Uterus (tissue), 2 donors: ENCODE results near the gene UNC45B.
"Not testable (repeated sequence)": the region's sequence is repeated elsewhere in the genome, so short reads cannot be mapped to it uniquely, and the experiment has no call there.

ENCODE experiments used
- CTCF ChIP-seq, 4 experiments: fragments of 200-600 bp in 2 of 4; fragments of 450-650 bp in 2 of 4; sonication (generic) in 2 of 4; IDR thresholded peaks; one replicate each; pipeline ENCODE4 v1.5.1; 2016 to 2019; ENCODE audit warnings: antibody characterized with exemption in 4 of 4, mild to moderate bottlenecking in 2 of 4, moderate library complexity in 1 of 4
- POLR2A ChIP-seq, 2 donors: fragments of 450-650 bp; IDR thresholded peaks; one replicate each; pipeline ENCODE4 v1.6.1; 2016; ENCODE audit warnings: antibody characterized with exemption in 2 of 2, mild to moderate bottlenecking in 1 of 2, moderate library complexity in 1 of 2

- not testable (repeated sequence) for TF ChIP-seq CTCF, POLR2A (IDR thresholded peaks at IDR 0.05)
Measured at GRCh38 chr17:35202582-35202981, 55.0 kb downstream of the UNC45B start.
